Subcutaneous abdominal adipose tissue (tissue), 5 donors: ENCODE measurements around the gene ZNF606.

Experiments used
- H3K27ac ChIP-seq: one replicate; pipeline ENCODE4 v1.7.0; 2013; ENCODE audit warnings: low read depth, mild to moderate bottlenecking, inconsistent platforms, low read length, moderate library complexity
- H3K27me3 ChIP-seq, 5 donors: one replicate each; pipeline ENCODE4 v1.7.0; 2013; ENCODE audit warnings: low read length in 5 of 5, inconsistent platforms in 1 of 5; ENCODE audit not compliant: control insufficient read depth in 5 of 5, insufficient read depth in 4 of 5
- H3K36me3 ChIP-seq, 5 donors: one replicate each; pipeline ENCODE4 v1.7.0; 2013; ENCODE audit warnings: low read length in 5 of 5; ENCODE audit not compliant: control insufficient read depth in 5 of 5, insufficient read depth in 5 of 5
- H3K4me1 ChIP-seq, 5 donors: one replicate each; pipeline ENCODE4 v1.7.0; 2013; ENCODE audit warnings: low read length in 5 of 5, mild to moderate bottlenecking in 3 of 5, moderate library complexity in 1 of 5; ENCODE audit not compliant: control insufficient read depth in 5 of 5, insufficient read depth in 5 of 5
- H3K4me3 ChIP-seq, 5 donors: one replicate each; pipeline ENCODE4 v1.7.0; 2013; ENCODE audit warnings: low read length in 5 of 5, low read depth in 1 of 5
- H3K9ac ChIP-seq, 5 donors: one replicate each; pipeline ENCODE4 v1.7.0; 2013; ENCODE audit warnings: low read length in 5 of 5, mild to moderate bottlenecking in 4 of 5, moderate library complexity in 3 of 5
- H3K9me3 ChIP-seq, 5 donors: one replicate each; pipeline ENCODE4 v1.7.0; 2013; ENCODE audit warnings: low read length in 5 of 5; ENCODE audit not compliant: control insufficient read depth in 5 of 5
- donor health status: healthy.
- donor health status: healthy.
- donor health status: healthy.
- donor health status: healthy.
- donor health status: healthy.

The ZNF606 gene

DNA sequence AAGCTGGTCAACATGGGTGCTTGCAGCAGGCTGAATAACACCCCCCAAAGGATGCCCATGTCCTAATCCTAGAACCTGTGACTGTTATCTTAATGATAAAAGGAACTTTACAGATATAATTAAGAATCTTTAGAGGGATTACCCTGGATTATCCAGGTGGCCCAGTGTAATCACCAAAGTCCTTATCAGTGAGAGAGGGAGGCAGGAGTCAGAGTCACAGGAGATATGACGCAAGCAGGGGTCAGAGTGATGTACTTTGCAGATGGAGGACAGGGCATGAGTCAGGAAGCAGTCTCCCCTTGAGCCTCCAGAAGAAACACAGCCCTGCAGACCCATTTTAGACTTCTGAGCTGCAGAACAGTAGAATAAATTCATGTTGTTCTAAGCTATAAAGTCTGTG lies 9.8 kb downstream of the ZNF606 start:
- H3K4me1 ChIP-seq, result no peaks in the 10 kb centered on the region
- H3K9me3 ChIP-seq, result peaks cover 55 to 94% (median 79%) of the 10 kb centered on the region in 5 donors
- H3K9ac ChIP-seq, result no peak overlapping the region
- peak overlapping the region in 4 of 5 donors; percentile 11 to 60 (median 50) for H3K4me3 ChIP-seq
- peaks cover 26 to 82% (median 58%) of the 10 kb centered on the region in 5 donors for H3K36me3 ChIP-seq
- no peak overlapping the region for H3K27ac ChIP-seq
- H3K27me3 ChIP-seq, result no peaks in the 10 kb centered on the region

- Histone ChIP-seq H3K27me3 (no peaks in the 10 kb centered on the region), H3K9ac (no peak overlapping the region), H3K4me3 (peak overlapping the region; percentile 11 to 57 (median 48)), H3K9me3 (peaks cover 91 to 100% (median 98%) of the 10 kb centered on the region in 5 donors), H3K36me3 (peaks cover 46 to 67% (median 58%) of the 10 kb centered on the region in 5 donors), H3K27ac (no peak overlapping the region), H3K4me1 (no peaks in the 10 kb centered on the region)
Measured at GRCh38 chr19:57978586-57979289, 23.9 kb downstream of the ZNF606 start.

- Histone ChIP-seq H3K27ac (no peak within 1 kb of the TSS), H3K9me3 (peaks cover 69 to 98% (median 97%) of the 10 kb centered on the region in 5 donors), H3K4me1 (no peaks in the 10 kb centered on the region), H3K4me3 (peak within 1 kb of the TSS; percentile 32 to 61 (median 48)), H3K9ac (no peak within 1 kb of the TSS), H3K36me3 (peaks cover 13 to 39% (median 22%) of the 10 kb centered on the region in 5 donors), H3K27me3 (no peaks in the 10 kb centered on the region)
Measured at GRCh38 chr19:57974434-57974833, 28.2 kb downstream of the ZNF606 start, which contains the start of gene C19orf18. Gene C19orf18, minus strand, starts transcription at chr19:57974534. Its CDS starts 102 bp downstream, at chr19:57974432.

- H3K4me3 ChIP-seq, result peak overlapping the region in 4 of 5 donors; percentile 24 to 55 (median 42)
- no peak overlapping the region for H3K9ac ChIP-seq
- H3K27ac ChIP-seq, result no peak overlapping the region
- no peaks in the 10 kb centered on the region for H3K27me3 ChIP-seq
- peaks cover 4 to 15% (median 6%) of the 10 kb centered on the region in 5 donors for H3K36me3 ChIP-seq
- H3K9me3 ChIP-seq, result peaks cover 17 to 75% (median 53%) of the 10 kb centered on the region in 5 donors
- H3K4me1 ChIP-seq, result no peaks in the 10 kb centered on the region
Measured at GRCh38 chr19:57964761-57965160, 37.9 kb downstream of the ZNF606 start.

DNA sequence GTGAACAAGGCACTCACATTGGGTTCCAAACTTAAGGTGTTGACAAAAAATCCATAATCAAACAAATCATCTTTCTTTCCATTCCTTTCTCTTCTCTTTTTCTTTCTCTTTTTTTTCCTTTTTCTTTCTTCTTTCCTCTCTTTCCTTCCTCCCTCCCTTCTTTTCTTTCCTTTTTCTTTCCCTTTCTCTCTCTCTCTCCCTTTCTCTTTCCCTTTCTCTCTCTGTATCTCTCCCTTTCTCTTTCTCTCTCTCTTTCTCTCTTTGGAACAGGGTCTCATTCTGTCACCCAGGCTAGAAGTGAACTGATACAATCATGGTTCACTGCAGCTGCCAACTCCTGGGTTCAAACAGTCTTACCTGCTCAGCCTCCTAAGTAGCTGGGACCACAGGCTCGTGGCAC lies 40.8 kb downstream of the ZNF606 start:
- no peak overlapping the region for H3K27ac ChIP-seq
- peaks cover 20 to 69% (median 50%) of the 10 kb centered on the region in 5 donors for H3K9me3 ChIP-seq
- peaks cover 0 to 8% (median 3%) of the 10 kb centered on the region in 5 donors for H3K36me3 ChIP-seq
- no peak overlapping the region for H3K9ac ChIP-seq
- H3K4me3 ChIP-seq, result peak overlapping the region in 2 of 5 donors; percentile 28 to 45
- H3K27me3 ChIP-seq, result no peaks in the 10 kb centered on the region
- H3K4me1 ChIP-seq, result no peaks in the 10 kb centered on the region

- Histone ChIP-seq H3K27ac (no peak overlapping the region), H3K4me1 (no peaks in the 10 kb centered on the region), H3K9ac (no peak overlapping the region), H3K9me3 (peaks cover 12 to 63% (median 53%) of the 10 kb centered on the region in 5 donors), H3K27me3 (peaks cover 0 to 4% (median 0%) of the 10 kb centered on the region in 5 donors), H3K4me3 (peak overlapping the region in 2 of 5 donors; percentile 28 to 37), H3K36me3 (no peaks in the 10 kb centered on the region)
Measured at GRCh38 chr19:57954996-57955395, 47.6 kb downstream of the ZNF606 start.

DNA sequence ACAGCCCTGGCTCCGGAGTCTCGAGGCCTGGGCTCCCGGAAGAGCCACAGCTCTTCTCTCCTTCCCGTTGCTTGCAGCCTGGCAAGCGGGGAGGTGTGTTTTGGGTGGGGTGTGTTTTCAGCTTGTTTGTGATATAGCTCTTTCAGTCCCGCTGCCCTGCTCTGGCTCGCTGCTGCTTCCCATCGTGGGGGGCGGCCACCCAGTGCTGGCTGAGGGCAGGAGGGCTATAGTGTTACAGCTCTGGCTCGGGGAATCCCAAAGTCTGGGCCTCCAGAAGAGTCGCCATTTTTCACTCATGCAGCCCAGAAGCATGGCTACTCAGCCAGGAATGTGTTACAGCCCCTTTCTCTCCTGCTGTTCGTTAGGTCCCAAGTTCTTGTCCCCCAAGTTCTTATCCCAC lies 52.9 kb downstream of the ZNF606 start:
- Histone ChIP-seq H3K36me3 (no peaks in the 10 kb centered on the region), H3K4me1 (peaks cover 4 to 21% (median 19%) of the 10 kb centered on the region in 5 donors), H3K4me3 (no peak overlapping the region), H3K9me3 (peaks cover 2 to 48% (median 36%) of the 10 kb centered on the region in 5 donors), H3K27me3 (peaks cover 0 to 4% (median 0%) of the 10 kb centered on the region in 5 donors), H3K27ac (no peak overlapping the region), H3K9ac (no peak overlapping the region)

GRCh38 chr19:57949296-57949695 lies 53.3 kb downstream of the ZNF606 start:
- peaks cover 0 to 4% (median 0%) of the 10 kb centered on the region in 5 donors for H3K27me3 ChIP-seq
- no peak overlapping the region for H3K27ac ChIP-seq
- peaks cover 4 to 21% (median 19%) of the 10 kb centered on the region in 5 donors for H3K4me1 ChIP-seq
- no peak overlapping the region for H3K9ac ChIP-seq
- peaks cover 2 to 49% (median 37%) of the 10 kb centered on the region in 5 donors for H3K9me3 ChIP-seq
- H3K4me3 ChIP-seq, result no peak overlapping the region
- H3K36me3 ChIP-seq, result peaks cover 0 to under 1% (median under 1%) of the 10 kb centered on the region in 5 donors

DNA sequence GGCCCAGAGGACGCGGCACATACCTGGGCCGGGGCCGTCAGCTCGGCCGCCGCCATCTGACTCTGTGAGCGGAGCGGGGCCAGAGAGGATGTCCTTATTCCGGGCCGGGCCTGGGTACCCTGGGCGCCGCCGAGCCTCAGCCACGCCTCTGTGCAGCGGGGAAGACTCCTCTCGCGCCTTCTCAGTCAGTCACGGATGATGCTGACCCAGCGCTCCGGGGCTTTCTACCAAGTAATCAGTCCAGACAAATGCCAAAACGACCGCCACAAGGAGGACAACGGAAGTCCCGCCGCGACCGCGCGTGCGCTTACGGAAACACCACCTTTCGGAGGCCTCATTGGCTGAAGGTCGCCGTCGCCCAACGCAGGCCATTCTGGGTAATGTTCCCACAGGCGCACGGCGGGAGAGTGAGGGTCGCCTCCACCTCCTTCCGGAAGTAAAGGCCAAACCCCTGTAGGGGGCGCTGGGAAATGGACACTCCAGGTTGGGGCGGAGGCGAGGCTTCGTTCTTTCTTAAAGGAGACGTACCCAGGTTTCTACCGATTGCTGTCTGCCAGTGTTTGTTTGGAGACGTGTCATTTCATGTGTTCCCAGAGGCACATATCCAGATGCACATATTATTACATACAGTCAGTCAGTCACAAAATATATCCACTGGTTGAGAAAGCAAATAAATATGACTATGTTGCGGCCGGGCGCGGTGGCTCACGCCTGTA lies 55.0 kb downstream of the ZNF606 start, which contains the start of gene ZNF256:
Gene ZNF256, minus strand, starts transcription at position 288 of the 716 bp plus-strand sequence. Its CDS starts 232 bp downstream, at position 56.
- Histone ChIP-seq H3K27me3 (peaks cover 0 to 3% (median 0%) of the 10 kb centered on the region in 5 donors), H3K4me1 (peaks cover 4 to 21% (median 19%) of the 10 kb centered on the region in 5 donors), H3K36me3 (peaks cover 5 to 18% (median 18%) of the 10 kb centered on the region in 5 donors), H3K4me3 (peak within 1 kb of the TSS; percentile 81 to 93 (median 88)), H3K9me3 (peaks cover 17 to 53% (median 42%) of the 10 kb centered on the region in 5 donors), H3K27ac (peak within 1 kb of the TSS; percentile 69), H3K9ac (peak within 1 kb of the TSS; percentile 35 to 93 (median 86))
